OCI-LY3 (cell line): ENCODE measurements around the gene ARL8A.

Source experiments
- EZH2phosphoT487 ChIP-seq: fragments of 200-600 bp; shearing (Covaris generic); IDR thresholded peaks from 2 replicates; pipeline ENCODE4 v1.6.1; 2018; ENCODE audit warnings: antibody characterized with exemption, mixed run types, low read depth
- TF ChIP-seq, protein P1 (sequence below): fragments of 200-600, 300-600 bp; sonication (generic); IDR thresholded peaks from 2 replicates; pipeline ENCODE4 v1.5.1; 2014; ENCODE audit warnings: antibody characterized with exemption, low read length, low read depth

DNA sequence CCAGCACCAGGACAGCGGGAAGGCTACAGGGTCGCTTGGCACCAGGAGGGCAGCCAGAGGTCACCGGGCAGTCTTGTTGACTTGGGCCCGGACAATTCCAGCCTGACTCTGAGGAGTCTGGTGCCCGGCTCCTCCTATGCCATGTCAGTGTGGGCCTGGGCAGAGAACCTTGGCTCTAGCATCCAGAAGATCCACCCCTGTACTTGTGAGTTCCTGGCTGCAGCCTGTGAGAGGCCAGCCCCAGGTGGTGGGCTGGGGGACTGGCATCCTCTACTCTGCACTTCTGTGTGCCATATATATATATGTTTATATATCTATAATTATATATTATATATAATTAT, 27.4 kb upstream of the ARL8A start:
- TF ChIP-seq, protein P1, sequence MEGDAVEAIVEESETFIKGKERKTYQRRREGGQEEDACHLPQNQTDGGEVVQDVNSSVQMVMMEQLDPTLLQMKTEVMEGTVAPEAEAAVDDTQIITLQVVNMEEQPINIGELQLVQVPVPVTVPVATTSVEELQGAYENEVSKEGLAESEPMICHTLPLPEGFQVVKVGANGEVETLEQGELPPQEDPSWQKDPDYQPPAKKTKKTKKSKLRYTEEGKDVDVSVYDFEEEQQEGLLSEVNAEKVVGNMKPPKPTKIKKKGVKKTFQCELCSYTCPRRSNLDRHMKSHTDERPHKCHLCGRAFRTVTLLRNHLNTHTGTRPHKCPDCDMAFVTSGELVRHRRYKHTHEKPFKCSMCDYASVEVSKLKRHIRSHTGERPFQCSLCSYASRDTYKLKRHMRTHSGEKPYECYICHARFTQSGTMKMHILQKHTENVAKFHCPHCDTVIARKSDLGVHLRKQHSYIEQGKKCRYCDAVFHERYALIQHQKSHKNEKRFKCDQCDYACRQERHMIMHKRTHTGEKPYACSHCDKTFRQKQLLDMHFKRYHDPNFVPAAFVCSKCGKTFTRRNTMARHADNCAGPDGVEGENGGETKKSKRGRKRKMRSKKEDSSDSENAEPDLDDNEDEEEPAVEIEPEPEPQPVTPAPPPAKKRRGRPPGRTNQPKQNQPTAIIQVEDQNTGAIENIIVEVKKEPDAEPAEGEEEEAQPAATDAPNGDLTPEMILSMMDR, result no peak
- no peak for TF ChIP-seq EZH2phosphoT487
